Measurements from ENCODE around the gene CDCP1.

- TF ChIP-seq, protein P1, sequence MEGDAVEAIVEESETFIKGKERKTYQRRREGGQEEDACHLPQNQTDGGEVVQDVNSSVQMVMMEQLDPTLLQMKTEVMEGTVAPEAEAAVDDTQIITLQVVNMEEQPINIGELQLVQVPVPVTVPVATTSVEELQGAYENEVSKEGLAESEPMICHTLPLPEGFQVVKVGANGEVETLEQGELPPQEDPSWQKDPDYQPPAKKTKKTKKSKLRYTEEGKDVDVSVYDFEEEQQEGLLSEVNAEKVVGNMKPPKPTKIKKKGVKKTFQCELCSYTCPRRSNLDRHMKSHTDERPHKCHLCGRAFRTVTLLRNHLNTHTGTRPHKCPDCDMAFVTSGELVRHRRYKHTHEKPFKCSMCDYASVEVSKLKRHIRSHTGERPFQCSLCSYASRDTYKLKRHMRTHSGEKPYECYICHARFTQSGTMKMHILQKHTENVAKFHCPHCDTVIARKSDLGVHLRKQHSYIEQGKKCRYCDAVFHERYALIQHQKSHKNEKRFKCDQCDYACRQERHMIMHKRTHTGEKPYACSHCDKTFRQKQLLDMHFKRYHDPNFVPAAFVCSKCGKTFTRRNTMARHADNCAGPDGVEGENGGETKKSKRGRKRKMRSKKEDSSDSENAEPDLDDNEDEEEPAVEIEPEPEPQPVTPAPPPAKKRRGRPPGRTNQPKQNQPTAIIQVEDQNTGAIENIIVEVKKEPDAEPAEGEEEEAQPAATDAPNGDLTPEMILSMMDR (IDR thresholded peaks at IDR 0.05; ENCODE audit: insufficient read depth, low read length, poor library complexity, severe bottlenecking): peak; percentile 26
- TF ChIP-seq EZH2phosphoT487 (conservative IDR thresholded peaks at IDR 0.05; ENCODE audit: low read length): no peak
Measured at GRCh38 chr3:45055411-45056143, 90.6 kb downstream of the CDCP1 start.
